Measurements from ENCODE around the gene ANAPC13.

ANAPC13 gene

GRCh38 chr3:134485075-134485717 lies 589 bp downstream of the ANAPC13 start:
- peak overlapping the region; percentile 92 for H3K27ac ChIP-seq (ENCODE audit: low read length, poor library complexity, severe bottlenecking)
- peak overlapping the region; percentile 94 for H2BK5ac ChIP-seq (ENCODE audit: low read depth, low read length, poor library complexity, severe bottlenecking)
- H3K79me1 ChIP-seq (replicated peaks; ENCODE audit: low read length, poor library complexity, severe bottlenecking): peaks cover 8% of the 10 kb centered on the region
- H2BK120ac ChIP-seq (ENCODE audit: low read depth, low read length): peak overlapping the region; percentile 76
- peak overlapping the region; percentile 53 for H2BK15ac ChIP-seq (ENCODE audit: low read depth, poor library complexity, severe bottlenecking)
- H3K4me1 ChIP-seq (ENCODE audit: control insufficient read depth, insufficient read depth, low read depth, low read length): no peaks in the 10 kb centered on the region
- H3K9ac ChIP-seq (ENCODE audit: low read length): peak overlapping the region; percentile 98
- DNase-seq: peak; percentile 62
- H3K23ac ChIP-seq (ENCODE audit: low read length in 2 of 2): no peak overlapping the region
- H2AK5ac ChIP-seq (ENCODE audit: low read length, severe bottlenecking): peak overlapping the region; percentile 91
- H2AFZ ChIP-seq (ENCODE audit: low read depth, low read length): no peak overlapping the region
- peak overlapping the region; percentile 89 for H4K8ac ChIP-seq (ENCODE audit: low read length)
- H3K4ac ChIP-seq (ENCODE audit: low read depth in 1 of 2, low read length in 2 of 2): peak overlapping the region; percentile 90 to 97
- H3K4me2 ChIP-seq (ENCODE audit: low read length, poor library complexity, severe bottlenecking): peak overlapping the region; percentile 84
- H3K18ac ChIP-seq (ENCODE audit: low read depth in 1 of 2, low read length in 2 of 2): peak overlapping the region; percentile 93 to 95
- H3K27me3 ChIP-seq (ENCODE audit: control insufficient read depth in 1 of 2, insufficient read depth in 1 of 2, low read length in 2 of 2): no peaks in the 10 kb centered on the region
- WGBS: 7% methylated on average over 20 of the region's 24 CpGs
- peaks cover 7 to 26% of the 10 kb centered on the region in 2 experiments for H3K36me3 ChIP-seq (ENCODE audit: control insufficient read depth in 1 of 2, insufficient read depth in 2 of 2, low read depth in 1 of 2, low read length in 2 of 2)
- H2BK12ac ChIP-seq (ENCODE audit: low read length in 2 of 2): peak overlapping the region in 1 of 2 experiments; percentile 86
- H3K4me3 ChIP-seq (ENCODE audit: insufficient read depth in 1 of 2, low read depth in 1 of 2, low read length in 2 of 2): peak overlapping the region; percentile 75 to 85
- peak overlapping the region; percentile 60 to 77 for H3K14ac ChIP-seq (ENCODE audit: low read length in 2 of 2)
- H4K91ac ChIP-seq (ENCODE audit: low read length): peak overlapping the region; percentile 86
- H3K9me3 ChIP-seq (ENCODE audit: control insufficient read depth, low read length): no peaks in the 10 kb centered on the region

- H3K4me1 ChIP-seq (ENCODE audit: control insufficient read depth, insufficient read depth, low read depth, low read length): peaks cover 2% of the 10 kb centered on the region
- peak; percentile 68 for DNase-seq
- H3K9ac ChIP-seq (ENCODE audit: low read length): peak overlapping the region; percentile 77
- no peaks in the 10 kb centered on the region for H3K27me3 ChIP-seq (ENCODE audit: control insufficient read depth in 1 of 2, insufficient read depth in 1 of 2, low read length in 2 of 2)
- no peak overlapping the region for H2BK15ac ChIP-seq (ENCODE audit: low read depth, poor library complexity, severe bottlenecking)
- peaks cover 7 to 41% of the 10 kb centered on the region in 2 experiments for H3K36me3 ChIP-seq (ENCODE audit: control insufficient read depth in 1 of 2, insufficient read depth in 2 of 2, low read depth in 1 of 2, low read length in 2 of 2)
- H3K4me2 ChIP-seq (ENCODE audit: low read length, poor library complexity, severe bottlenecking): peak overlapping the region; percentile 25
- H4K91ac ChIP-seq (ENCODE audit: low read length): no peak overlapping the region
- peak overlapping the region in 1 of 2 experiments; percentile 47 for H3K4me3 ChIP-seq (ENCODE audit: insufficient read depth in 1 of 2, low read depth in 1 of 2, low read length in 2 of 2)
- H2AK5ac ChIP-seq (ENCODE audit: low read length, severe bottlenecking): no peak overlapping the region
- H2BK12ac ChIP-seq (ENCODE audit: low read length in 2 of 2): no peak overlapping the region
- no peak overlapping the region for H4K8ac ChIP-seq (ENCODE audit: low read length)
- no peak overlapping the region for H3K23ac ChIP-seq (ENCODE audit: low read length in 2 of 2)
- peaks cover 9% of the 10 kb centered on the region for H3K79me1 ChIP-seq (replicated peaks; ENCODE audit: low read length, poor library complexity, severe bottlenecking)
- no peak overlapping the region for H2AFZ ChIP-seq (ENCODE audit: low read depth, low read length)
- no peak overlapping the region for H3K4ac ChIP-seq (ENCODE audit: low read depth in 1 of 2, low read length in 2 of 2)
- 72% methylated on average over 7 of the region's 7 CpGs for WGBS
- H2BK120ac ChIP-seq (ENCODE audit: low read depth, low read length): no peak overlapping the region
- no peak overlapping the region for H3K18ac ChIP-seq (ENCODE audit: low read depth in 1 of 2, low read length in 2 of 2)
- no peak overlapping the region for H2BK5ac ChIP-seq (ENCODE audit: low read depth, low read length, poor library complexity, severe bottlenecking)
- H3K9me3 ChIP-seq (ENCODE audit: control insufficient read depth, low read length): no peaks in the 10 kb centered on the region
- H3K27ac ChIP-seq (ENCODE audit: low read length, poor library complexity, severe bottlenecking): peak overlapping the region; percentile 63
- no peak overlapping the region for H3K14ac ChIP-seq (ENCODE audit: low read length in 2 of 2)
Observed at GRCh38 chr3:134483195-134483900, 2.4 kb downstream of the ANAPC13 start.

GRCh38 chr3:134482622-134483021 lies 3.2 kb downstream of the ANAPC13 start:
- no peak overlapping the region for H3K23ac ChIP-seq (ENCODE audit: low read length in 2 of 2)
- peak overlapping the region; percentile 77 for H3K9ac ChIP-seq (ENCODE audit: low read length)
- no peak overlapping the region for H3K4ac ChIP-seq (ENCODE audit: low read depth in 1 of 2, low read length in 2 of 2)
- H3K79me1 ChIP-seq (replicated peaks; ENCODE audit: low read length, poor library complexity, severe bottlenecking): peaks cover 9% of the 10 kb centered on the region
- H3K4me1 ChIP-seq (ENCODE audit: control insufficient read depth, insufficient read depth, low read depth, low read length): peaks cover 2% of the 10 kb centered on the region
- H2BK120ac ChIP-seq (ENCODE audit: low read depth, low read length): no peak overlapping the region
- peak overlapping the region; percentile 28 for H3K27ac ChIP-seq (ENCODE audit: low read length, poor library complexity, severe bottlenecking)
- H2AFZ ChIP-seq (ENCODE audit: low read depth, low read length): no peak overlapping the region
- peak overlapping the region in 1 of 2 experiments; percentile 47 for H3K4me3 ChIP-seq (ENCODE audit: insufficient read depth in 1 of 2, low read depth in 1 of 2, low read length in 2 of 2)
- H4K91ac ChIP-seq (ENCODE audit: low read length): no peak overlapping the region
- H3K4me2 ChIP-seq (ENCODE audit: low read length, poor library complexity, severe bottlenecking): no peak overlapping the region
- peak overlapping the region in 1 of 2 experiments; percentile 24 for H2BK12ac ChIP-seq (ENCODE audit: low read length in 2 of 2)
- 89% methylated on average over 2 of the region's 3 CpGs for WGBS
- H3K9me3 ChIP-seq (ENCODE audit: control insufficient read depth, low read length): no peaks in the 10 kb centered on the region
- H3K36me3 ChIP-seq (ENCODE audit: control insufficient read depth in 1 of 2, insufficient read depth in 2 of 2, low read depth in 1 of 2, low read length in 2 of 2): peaks cover 7 to 49% of the 10 kb centered on the region in 2 experiments
- H4K8ac ChIP-seq (ENCODE audit: low read length): no peak overlapping the region
- no peaks in the 10 kb centered on the region for H3K27me3 ChIP-seq (ENCODE audit: control insufficient read depth in 1 of 2, insufficient read depth in 1 of 2, low read length in 2 of 2)
- H2BK15ac ChIP-seq (ENCODE audit: low read depth, poor library complexity, severe bottlenecking): no peak overlapping the region
- H2AK5ac ChIP-seq (ENCODE audit: low read length, severe bottlenecking): no peak overlapping the region
- no peak for DNase-seq
- no peak overlapping the region for H3K18ac ChIP-seq (ENCODE audit: low read depth in 1 of 2, low read length in 2 of 2)
- H2BK5ac ChIP-seq (ENCODE audit: low read depth, low read length, poor library complexity, severe bottlenecking): no peak overlapping the region
- no peak overlapping the region for H3K14ac ChIP-seq (ENCODE audit: low read length in 2 of 2)

GRCh38 chr3:134481166-134481565 lies 4.6 kb downstream of the ANAPC13 start:
- Histone ChIP-seq H3K79me1 (replicated peaks; ENCODE audit: low read length, poor library complexity, severe bottlenecking) (peaks cover 9% of the 10 kb centered on the region), H3K9me3 (ENCODE audit: control insufficient read depth, low read length) (no peaks in the 10 kb centered on the region), H3K27me3 (ENCODE audit: control insufficient read depth in 1 of 2, insufficient read depth in 1 of 2, low read length in 2 of 2) (no peaks in the 10 kb centered on the region), H2AK5ac (ENCODE audit: low read length, severe bottlenecking) (no peak overlapping the region), H4K8ac (ENCODE audit: low read length) (no peak overlapping the region), H3K4ac (ENCODE audit: low read depth in 1 of 2, low read length in 2 of 2) (no peak overlapping the region), H2BK12ac (ENCODE audit: low read length in 2 of 2) (no peak overlapping the region), H3K14ac (ENCODE audit: low read length in 2 of 2) (no peak overlapping the region), H3K23ac (ENCODE audit: low read length in 2 of 2) (no peak overlapping the region), H4K91ac (ENCODE audit: low read length) (no peak overlapping the region), H3K27ac (ENCODE audit: low read length, poor library complexity, severe bottlenecking) (no peak overlapping the region), H2AFZ (ENCODE audit: low read depth, low read length) (no peak overlapping the region), H3K36me3 (ENCODE audit: control insufficient read depth in 1 of 2, insufficient read depth in 2 of 2, low read depth in 1 of 2, low read length in 2 of 2) (peaks cover 12 to 63% of the 10 kb centered on the region in 2 experiments), H3K4me3 (ENCODE audit: insufficient read depth in 1 of 2, low read depth in 1 of 2, low read length in 2 of 2) (no peak overlapping the region), H3K4me1 (ENCODE audit: control insufficient read depth, insufficient read depth, low read depth, low read length) (peaks cover 2% of the 10 kb centered on the region), H2BK120ac (ENCODE audit: low read depth, low read length) (no peak overlapping the region), H2BK15ac (ENCODE audit: low read depth, poor library complexity, severe bottlenecking) (no peak overlapping the region), H3K9ac (ENCODE audit: low read length) (peak overlapping the region; percentile 27), H2BK5ac (ENCODE audit: low read depth, low read length, poor library complexity, severe bottlenecking) (no peak overlapping the region), H3K18ac (ENCODE audit: low read depth in 1 of 2, low read length in 2 of 2) (no peak overlapping the region), H3K4me2 (ENCODE audit: low read length, poor library complexity, severe bottlenecking) (no peak overlapping the region)
- WGBS: 89% methylated on average over 1 of the region's 1 CpG
- DNase-seq: no peak
